H9 (cell line): ENCODE measurements around the gene SF3B3. TPM values are rescaled to one million over a fixed set of nuclear protein-coding genes. Genes with fewer than 3 reads are reported as not detected.

ENCODE experiments used
- DNase-seq: peaks from one replicate; pipeline ENCODE4 v3.0.0-alpha.2; 2017
- H2AFZ ChIP-seq: one replicate; pipeline ENCODE4 v1.6.1; 2013; ENCODE audit warnings: mild to moderate bottlenecking, low read length, control low read depth, moderate library complexity
- H2AK5ac ChIP-seq: 2 replicates; pipeline ENCODE4 v1.6.1; 2013; ENCODE audit warnings: low read length, control low read depth, mixed read lengths; ENCODE audit not compliant: insufficient read length
- H2BK120ac ChIP-seq: one replicate; pipeline ENCODE4 v1.6.1; 2013; ENCODE audit warnings: low read depth, mild to moderate bottlenecking, low read length, control low read depth, inconsistent platforms; ENCODE audit not compliant: poor library complexity, severe bottlenecking
- H2BK12ac ChIP-seq: 2 replicates; pipeline ENCODE4 v1.6.1; 2013; ENCODE audit warnings: low read length, control low read depth, mixed read lengths, low read depth; ENCODE audit not compliant: insufficient read length
- H2BK15ac ChIP-seq: 2 replicates; pipeline ENCODE4 v1.6.1; 2013; ENCODE audit warnings: low read depth, low read length, control low read depth
- H2BK20ac ChIP-seq: one replicate; pipeline ENCODE4 v1.6.1; 2013; ENCODE audit warnings: low read depth, mild to moderate bottlenecking, low read length, control low read depth, inconsistent platforms; ENCODE audit not compliant: poor library complexity, severe bottlenecking
- H2BK5ac ChIP-seq: 2 replicates; pipeline ENCODE4 v1.6.1; 2013; ENCODE audit warnings: low read length, control low read depth, mixed read lengths; ENCODE audit not compliant: insufficient read length
- H3K14ac ChIP-seq: 2 replicates; pipeline ENCODE4 v1.6.1; 2013; ENCODE audit warnings: low read length, control low read depth; ENCODE audit not compliant: insufficient read depth
- H3K18ac ChIP-seq: 2 replicates; pipeline ENCODE4 v1.6.1; 2013; ENCODE audit warnings: low read depth, mild to moderate bottlenecking, mixed read lengths, low read length, control low read depth; ENCODE audit not compliant: insufficient read length
- H3K23ac ChIP-seq: 2 replicates; pipeline ENCODE4 v1.6.1; 2013; ENCODE audit warnings: low read length, control low read depth, mixed read lengths, low read depth; ENCODE audit not compliant: insufficient read length
- H3K23me2 ChIP-seq: 2 replicates; pipeline ENCODE4 v1.6.1; 2013; ENCODE audit warnings: low read depth, mild to moderate bottlenecking, mixed read lengths, low read length, control low read depth; ENCODE audit not compliant: insufficient read length, poor library complexity, severe bottlenecking
- H3K27ac ChIP-seq: 2 replicates; pipeline ENCODE4 v1.5.1; 2013; ENCODE audit warnings: low read length, control low read depth, mixed read lengths, low read depth; ENCODE audit not compliant: insufficient read length
- H3K27me3 ChIP-seq: 2 replicates; pipeline ENCODE4 v1.6.1; 2013; ENCODE audit warnings: low read length, control low read depth, inconsistent platforms; ENCODE audit not compliant: insufficient read depth
- H3K4ac ChIP-seq: 2 replicates; pipeline ENCODE4 v1.6.1; 2013; ENCODE audit warnings: low read depth, mild to moderate bottlenecking, control low read depth, inconsistent platforms, low read length, moderate library complexity
- H3K4me1 ChIP-seq: 2 replicates; pipeline ENCODE4 v1.6.1; 2013; ENCODE audit warnings: low read length, control low read depth, inconsistent platforms; ENCODE audit not compliant: insufficient read depth
- H3K4me2 ChIP-seq: 2 replicates; pipeline ENCODE4 v1.6.1; 2013; ENCODE audit warnings: low read length, control low read depth, mixed read lengths; ENCODE audit not compliant: insufficient read length, insufficient read depth
- H3K56ac ChIP-seq: 2 replicates; pipeline ENCODE4 v1.6.1; 2013; ENCODE audit warnings: low read depth, mild to moderate bottlenecking, mixed read lengths, low read length, control low read depth; ENCODE audit not compliant: insufficient read length
- H3K79me1 ChIP-seq: 2 replicates; pipeline ENCODE4 v1.6.1; 2013; ENCODE audit warnings: low read depth, mild to moderate bottlenecking, moderate library complexity, low read length, control low read depth, inconsistent platforms; ENCODE audit not compliant: insufficient read depth, poor library complexity, severe bottlenecking
- H3K79me2 ChIP-seq: 2 replicates; pipeline ENCODE4 v1.6.1; 2013; ENCODE audit warnings: low read length, control low read depth, inconsistent platforms; ENCODE audit not compliant: insufficient read depth
- H3K9ac ChIP-seq: 2 replicates; pipeline ENCODE4 v1.6.1; 2013; ENCODE audit warnings: low read length, control low read depth, mixed read lengths; ENCODE audit not compliant: insufficient read length; ENCODE audit errors: extremely low read depth
- H3K9me3 ChIP-seq: one replicate; pipeline ENCODE4 v1.6.1; 2013; ENCODE audit warnings: low read depth, low read length, inconsistent platforms; ENCODE audit not compliant: control insufficient read depth
- H3T11ph ChIP-seq: one replicate; pipeline ENCODE4 v1.6.1; 2013; ENCODE audit warnings: mild to moderate bottlenecking, low read length, control low read depth, inconsistent platforms
- H4K20me1 ChIP-seq: one replicate; pipeline ENCODE4 v1.6.1; 2013; ENCODE audit not compliant: control insufficient read depth, insufficient read length, insufficient read depth
- H4K5ac ChIP-seq: 2 replicates; pipeline ENCODE4 v1.6.1; 2013; ENCODE audit warnings: low read depth, mild to moderate bottlenecking, mixed read lengths, low read length, control low read depth; ENCODE audit not compliant: insufficient read length
- H4K8ac ChIP-seq: replicated peaks from 2 replicates; pipeline ENCODE4 v1.6.1; 2013; ENCODE audit warnings: low read length, control low read depth, mixed read lengths, low read depth; ENCODE audit not compliant: insufficient read length
- H4K91ac ChIP-seq: 2 replicates; pipeline ENCODE4 v1.6.1; 2013; ENCODE audit warnings: low read depth, mild to moderate bottlenecking, moderate library complexity, mixed read lengths, low read length, control low read depth; ENCODE audit not compliant: insufficient read length
- H3K27ac Mint-ChIP-seq, 3 experiments: 2 replicates in 2 of 3; 3 replicates in 1 of 3; pipeline ENCODE4 v1.8.0; 2020 to 2021; ENCODE audit warnings: mixed read lengths in 3 of 3, mild to moderate bottlenecking in 1 of 3, moderate library complexity in 1 of 3
- H3K27me3 Mint-ChIP-seq: 2 replicates; pipeline ENCODE4 v1.8.0; 2021; ENCODE audit warnings: low read depth, mild to moderate bottlenecking, moderate library complexity, mixed read lengths
- H3K36me3 Mint-ChIP-seq, 3 experiments: 2 replicates in 2 of 3; 3 replicates in 1 of 3; pipeline ENCODE4 v1.8.0; 2020 to 2021; ENCODE audit warnings: low read depth in 3 of 3, mixed read lengths in 3 of 3; ENCODE audit not compliant: insufficient read depth in 1 of 3
- H3K4me1 Mint-ChIP-seq, 2 experiments: 2 replicates each; pipeline ENCODE4 v1.8.0; 2020; ENCODE audit warnings: mixed read lengths in 2 of 2
- H3K4me3 Mint-ChIP-seq, 2 experiments: 2 replicates in 1 of 2; 3 replicates in 1 of 2; pipeline ENCODE4 v1.8.0; 2020 to 2021; ENCODE audit warnings: mild to moderate bottlenecking in 2 of 2, mixed read lengths in 2 of 2, moderate library complexity in 1 of 2
- H3K9me3 Mint-ChIP-seq, 2 experiments: 2 replicates in 1 of 2; 3 replicates in 1 of 2; pipeline ENCODE4 v1.8.0; 2020; ENCODE audit warnings: mild to moderate bottlenecking in 2 of 2, mixed read lengths in 2 of 2, moderate library complexity in 1 of 2
- CTCF ChIP-seq: fragments of 200-600 bp; sonication (generic); conservative IDR thresholded peaks from 3 replicates; pipeline ENCODE4 v1.8.0; 2021; ENCODE audit warnings: antibody characterized with exemption, mild to moderate bottlenecking
- WGBS: extraction: QIAGEN DNeasy Blood & Tissue Kit; methylation state at CpG from one replicate; pipeline ENCODE4 v1.1.7; 2013; ENCODE audit warnings: missing lambda C conversion rate, low lambda C conversion rate, mixed read lengths; ENCODE audit not compliant: insufficient read length; ENCODE audit errors: extremely low coverage; 5-methylcytosine and 5-hydroxymethylcytosine counted together
- total RNA-seq: library from RNA; stranded (reverse); gene quantifications from 2 replicates; pipeline ENCODE4 v1.2.1, GENCODE V29; 2021

The SF3B3 gene
- total RNA-seq, 1 experiment from 2014 or later = 493 TPM

DNA sequence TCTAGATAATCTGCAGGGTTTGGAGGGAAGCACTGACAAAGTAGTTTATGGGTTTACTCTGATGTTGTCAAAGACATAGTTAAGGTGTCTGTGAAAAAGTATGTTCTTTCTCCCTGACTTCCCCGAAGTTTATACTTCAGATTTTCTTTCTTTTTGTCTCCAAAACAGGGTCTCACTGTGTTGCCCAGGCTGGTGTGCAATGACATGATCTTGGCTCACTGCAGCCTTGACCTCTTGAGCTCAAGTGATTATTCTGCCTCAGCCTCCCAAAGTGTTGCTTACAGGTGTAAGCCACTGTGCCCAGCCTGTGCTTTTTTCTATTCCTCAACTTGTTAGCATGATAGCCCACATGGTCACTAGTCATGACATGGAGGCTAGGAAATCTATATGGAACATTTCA lies 20.9 kb downstream of the SF3B3 start:
- Mint-ChIP-seq H3K4me3 (no peak overlapping the region), H3K27ac (no peak overlapping the region), H3K9me3 (no peaks in the 10 kb centered on the region), H3K4me1 (0 out of 4 replicates have a peak, but pooled peaks cover 0 to 1% of the 10 kb centered on the region in 2 experiments), H3K36me3 (peaks cover 64 to 91% (median 83%) of the 10 kb centered on the region in 3 experiments), H3K27me3 (no peaks in the 10 kb centered on the region)
- no peak overlapping the region for H2BK5ac ChIP-seq
- H2BK12ac ChIP-seq = no peak overlapping the region
- no peak overlapping the region for H2AFZ ChIP-seq
- H3K23ac ChIP-seq = no peak overlapping the region
- no peaks in the 10 kb centered on the region for H3K23me2 ChIP-seq
- no peak overlapping the region for H2BK120ac ChIP-seq
- no peak overlapping the region for H3T11ph ChIP-seq
- peaks cover 5% of the 10 kb centered on the region for H3K79me1 ChIP-seq
- no peaks in the 10 kb centered on the region for H3K4me1 ChIP-seq
- H3K18ac ChIP-seq = no peak overlapping the region
- no peak for DNase-seq
- no peak overlapping the region for H3K4ac ChIP-seq
- no peak overlapping the region for H2AK5ac ChIP-seq
- H4K91ac ChIP-seq = no peak overlapping the region
- no peaks in the 10 kb centered on the region for H3K9me3 ChIP-seq
- no peaks in the 10 kb centered on the region for H4K20me1 ChIP-seq
- no peak overlapping the region for H2BK20ac ChIP-seq
- no peak overlapping the region for H2BK15ac ChIP-seq
- no peak overlapping the region for H3K4me2 ChIP-seq
- no peak overlapping the region for H3K56ac ChIP-seq
- H4K8ac ChIP-seq = no peak overlapping the region
- H3K79me2 ChIP-seq = peaks cover 8% of the 10 kb centered on the region; the same call in 1 of the 2 replicates
- no peak overlapping the region for H3K9ac ChIP-seq
- H3K27me3 ChIP-seq = no peaks in the 10 kb centered on the region
- TF ChIP-seq CTCF = no peak
- H3K14ac ChIP-seq = no peak overlapping the region
- H4K5ac ChIP-seq = no peak overlapping the region
- WGBS = no CpG with 5 or more reads among the region's 1 CpG
- no peak overlapping the region for H3K27ac ChIP-seq
